HepG2 (cell line): ENCODE results near the gene MRPS2. TPM values are rescaled to one million over a fixed set of nuclear protein-coding genes. Genes with fewer than 3 reads are reported as not detected.
A peak's percentile ranks its signal among the peaks of the same experiment; 100 is the strongest.

Source experiments
- ATAC-seq: fragments of 200-7000 bp; cut with Tn5 transposase; 3 replicates; pipeline ENCODE4 v1.9.1; 2020; ENCODE audit warnings: mild to moderate bottlenecking, moderate library complexity
- BruUV-seq: library from RNA; stranded (reverse); fragments of 400-500 nt; replicated peaks from 2 replicates; lab custom pipeline; 2021; lab: Mats Ljungman, UMichigan
- CTCF ChIA-PET: fragments of 300-600 bp; formaldehyde crosslinking; extraction: SDS; loops from one replicate; lab custom pipeline; 2021; ENCODE audit warnings: low total read pairs, inconsistent platforms, low intra/inter-chr PET ratio; lab: Yijun Ruan, JAX
- POLR2A ChIA-PET: fragments of 350-600 bp; sonication (Branson Sonifier 250); formaldehyde crosslinking; loops from one replicate; lab custom pipeline; 2020; ENCODE audit warnings: antibody characterized with exemption, inconsistent platforms; lab: Yijun Ruan, JAX
- DNase-seq: peaks from one replicate; pipeline ENCODE4 v3.0.0-alpha.2; 2015; ENCODE audit warnings: low spot score
- FAIRE-seq: peaks from 3 replicates; lab custom pipeline; 2011; peaks lifted over from hg19 to GRCh38; lab: Jason Lieb, UNC
- H2AFZ ChIP-seq: one replicate; pipeline ENCODE4 v1.6.1; 2011; ENCODE audit warnings: low read length, inconsistent platforms
- H3K27ac ChIP-seq: fragments of 300-600 bp; 3 replicates; pipeline ENCODE4 v1.8.0; 2011; ENCODE audit warnings: mixed run types, mild to moderate bottlenecking, mixed read lengths, low read length, inconsistent platforms; ENCODE audit not compliant: insufficient read depth; ENCODE audit errors: extremely low read length
- H3K27me3 ChIP-seq, 2 experiments: fragments of 200-600 bp in 1 of 2; 2 replicates in 1 of 2; 3 replicates in 1 of 2; pipeline versions ENCODE4 v1.6.0 to v1.8.0; 2011; ENCODE audit warnings: low read length in 2 of 2, mild to moderate bottlenecking in 2 of 2, moderate library complexity in 2 of 2, inconsistent platforms in 1 of 2; ENCODE audit not compliant: insufficient read depth in 2 of 2, control insufficient read depth in 1 of 2
- H3K36me3 ChIP-seq, 2 experiments: fragments of 200-600 bp in 1 of 2; replicated peaks in 1 of 2; 2 replicates in 1 of 2; 3 replicates in 1 of 2; pipeline versions ENCODE4 v1.5.1 to v1.8.0; 2011; ENCODE audit warnings: low read length in 2 of 2, inconsistent platforms in 1 of 2; ENCODE audit not compliant: insufficient read depth in 2 of 2, control insufficient read depth in 1 of 2
- H3K4me1 ChIP-seq: 2 replicates; pipeline ENCODE4 v1.5.1; 2012; ENCODE audit warnings: low read length, inconsistent platforms; ENCODE audit not compliant: insufficient read depth
- H3K4me2 ChIP-seq: 2 replicates; pipeline ENCODE4 v1.6.0; 2011; ENCODE audit warnings: low read depth, low read length, inconsistent platforms
- H3K4me3 ChIP-seq, 3 experiments: fragments of 200-600 bp in 1 of 3; sonication (generic), shearing (Covaris generic) in 1 of 3; replicated peaks in 1 of 3; 2 replicates each; pipeline ENCODE4 v1.5.1; 2011 to 2016; ENCODE audit warnings: low read length in 3 of 3, inconsistent platforms in 2 of 3, low read depth in 2 of 3, mild to moderate bottlenecking in 2 of 3, control low read depth in 1 of 3, mixed read lengths in 1 of 3; ENCODE audit not compliant: insufficient read depth in 1 of 3
- H3K79me2 ChIP-seq: one replicate; pipeline ENCODE4 v1.6.1; 2011; ENCODE audit warnings: low read length, inconsistent platforms; ENCODE audit not compliant: insufficient read depth
- H3K9ac ChIP-seq: 2 replicates; pipeline ENCODE4 v1.6.0; 2011; ENCODE audit warnings: mild to moderate bottlenecking, low read depth, low read length, inconsistent platforms; ENCODE audit not compliant: insufficient read depth
- H3K9me3 ChIP-seq: 2 replicates; pipeline ENCODE4 v1.5.1; 2012; ENCODE audit warnings: mild to moderate bottlenecking, low read length
- H4K20me1 ChIP-seq: 2 replicates; pipeline ENCODE4 v1.6.0; 2011; ENCODE audit warnings: inconsistent platforms, mild to moderate bottlenecking, low read length, moderate library complexity; ENCODE audit not compliant: insufficient read depth
- FOXP4 ChIP-seq: sonication (generic); formaldehyde crosslinking; IDR thresholded peaks from 2 replicates; pipeline ENCODE4 v1.4.0; 2020; ENCODE audit warnings: missing genetic modification reagents
- HNF4A ChIP-seq: sonication (generic); formaldehyde crosslinking; IDR thresholded peaks from 2 replicates; pipeline ENCODE4 v1.4.0; 2020; ENCODE audit warnings: missing genetic modification reagents
- KLF12 ChIP-seq: sonication (generic); formaldehyde crosslinking; IDR thresholded peaks from 2 replicates; pipeline ENCODE4 v1.4.0; 2020; ENCODE audit warnings: missing genetic modification reagents, borderline replicate concordance
- ZNF143 ChIP-seq: sonication (generic); formaldehyde crosslinking; IDR thresholded peaks from 2 replicates; pipeline ENCODE4 v1.4.0; 2020; ENCODE audit warnings: missing genetic modification reagents
- ZNF383 ChIP-seq: sonication (generic); formaldehyde crosslinking; IDR thresholded peaks from 2 replicates; pipeline ENCODE4 v1.4.0; 2020; ENCODE audit warnings: missing genetic modification reagents, mild to moderate bottlenecking, borderline replicate concordance
- WGBS: methylation state at CpG from one replicate; pipeline ENCODE4 v1.1.6; 2017; ENCODE audit warnings: low lambda C conversion rate; 5-methylcytosine and 5-hydroxymethylcytosine counted together
- in situ Hi-C: cut with HindIII; loops from 2 replicates; pipeline ENCODE4 v1.10.0; 2017; ENCODE audit warnings: low pct_unique_long_range_greater_than_20kb; ENCODE audit not compliant: extremely low pct_ligation_motif_present
- intact Hi-C: fragments of 100-400 bp; cut with micrococcal nuclease; formaldehyde crosslinking; loops from one replicate; pipeline ENCODE4 v1.10.0; 2022; ENCODE audit not compliant: unreplicated experiment
- polyA plus RNA-seq, 8 experiments: library from polyadenylated mRNA; depleted of rRNA in 3 of 8; stranded (reverse) in 7 of 8; unstranded in 1 of 8; fragments of >200 nt; fragmentation: Illumina TruSeq in 4 of 8; extraction: Trizol in 4 of 8; gene quantifications; 2 replicates each; pipeline versions ENCODE4 v1.2.1 to v1.2.3, GENCODE V29; 2011 to 2016; ENCODE audit warnings: low read depth in 4 of 8, missing spikeins in 1 of 8, mixed read lengths in 1 of 8; ENCODE audit not compliant: insufficient read depth in 1 of 8
- total RNA-seq, 5 experiments: library from RNA; depleted of rRNA; stranded (reverse); fragments of >200 nt; fragmentation: Illumina TruSeq; extraction: Trizol; gene quantifications; 2 replicates each; pipeline ENCODE4 v1.2.3, GENCODE V29; 2016; ENCODE audit warnings: low read depth in 1 of 5

Gene MRPS2
- total and polyA plus RNA-seq, 2 of the 13 experiments (the other 11 are each of a cell fraction or from before 2014, with no cell fraction given) = 44.4 to 86.7 TPM

DNA sequence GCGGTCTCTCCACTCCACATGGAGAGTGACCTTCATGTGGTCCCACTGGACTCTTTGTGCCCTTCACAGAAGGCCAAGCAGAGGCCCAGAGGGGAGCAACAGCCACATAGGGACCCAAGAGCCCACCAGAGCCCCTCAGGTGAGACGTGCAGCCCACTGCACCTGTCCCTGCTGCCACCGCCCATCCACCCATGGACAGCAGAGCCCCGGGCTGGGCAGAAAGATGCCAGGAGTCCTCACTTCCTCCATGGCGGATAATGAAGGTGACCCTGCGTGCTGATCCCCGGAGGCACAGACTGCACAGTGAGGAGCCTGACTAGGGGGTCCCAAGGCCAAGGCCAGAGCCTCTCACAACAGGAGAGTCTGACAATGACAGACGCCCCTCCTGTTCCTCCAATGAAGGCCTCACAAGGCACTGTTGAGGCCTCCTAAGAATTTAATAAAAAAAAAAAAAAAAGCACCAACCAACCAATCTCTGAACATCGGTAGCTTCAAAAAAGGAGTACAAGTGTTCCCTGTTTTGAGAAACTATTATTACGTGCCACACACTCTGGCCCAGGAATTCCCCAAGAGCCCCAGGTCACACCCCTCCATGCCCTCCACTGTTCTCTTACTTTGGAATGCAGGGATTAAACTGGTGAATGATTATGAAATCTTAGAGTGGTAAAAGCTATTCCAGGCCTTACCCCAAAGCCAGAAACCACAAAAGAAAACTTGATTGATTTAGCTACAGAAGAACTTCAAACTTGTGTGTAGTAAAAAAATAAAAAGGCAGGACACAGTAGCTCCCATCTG is 23.7 kb upstream of the MRPS2 start:
- no TSS peak for BruUV-seq

GRCh38 chr9:135478191-135478590 is 22.3 kb upstream of the MRPS2 start:
- intact Hi-C loops = no loop called here
- no peak for ATAC-seq
- no TSS peak for BruUV-seq
- peaks cover 49% of the 10 kb centered on the region for H3K4me1 ChIP-seq
- H3K79me2 ChIP-seq = peaks cover 16% of the 10 kb centered on the region
- no peak for FAIRE-seq
- no peak overlapping the region for H3K4me2 ChIP-seq
- CTCF ChIA-PET = no interaction called here
- H3K4me3 ChIP-seq = no peak overlapping the region
- TF ChIP-seq FOXP4 (no peak), ZNF383 (CRISPR knock-in tag) (no peak)
- no peak overlapping the region for H3K9ac ChIP-seq
- POLR2A ChIA-PET = no interaction called here
- no peaks in the 10 kb centered on the region for H3K9me3 ChIP-seq
- peaks cover 0 to under 1% of the 10 kb centered on the region in 2 experiments; a peak in 1 of 5 replicates for H3K36me3 ChIP-seq
- H3K27me3 ChIP-seq = no peaks in the 10 kb centered on the region; a peak in 1 of 5 replicates
- DNase-seq = no peak
- no peak overlapping the region for H2AFZ ChIP-seq
- 84% methylated on average over 8 of the region's 10 CpGs for WGBS
- peaks cover 4% of the 10 kb centered on the region for H4K20me1 ChIP-seq
- H3K27ac ChIP-seq = peak overlapping the region; percentile 58
- in situ Hi-C loops = no loop called here

More for the DNA sequence above, 23.7 kb upstream of the MRPS2 start:
- Histone ChIP-seq H3K9ac (no peak overlapping the region), H3K4me3 (no peak overlapping the region), H3K27ac (no peak overlapping the region), H3K4me2 (no peak overlapping the region; the same call in 1 of the 2 replicates), H3K4me1 (peaks cover 45% of the 10 kb centered on the region), H2AFZ (no peak overlapping the region), H3K36me3 (no peaks in the 10 kb centered on the region), H4K20me1 (peaks cover 4% of the 10 kb centered on the region), H3K79me2 (peaks cover 11% of the 10 kb centered on the region), H3K27me3 (no peaks in the 10 kb centered on the region; a peak in 1 of 5 replicates), H3K9me3 (no peaks in the 10 kb centered on the region)
- ChIA-PET CTCF (no interaction called here), POLR2A (no interaction called here)
- 72% methylated on average over 9 of the region's 10 CpGs for WGBS
- FAIRE-seq (no peak), ATAC-seq (no peak), DNase-seq (peak; percentile 17)
- TF ChIP-seq KLF12 (CRISPR knock-in tag) (no peak), HNF4A (CRISPR knock-in tag) (0 out of 2 replicates have a peak, but pooled peaks have one; percentile 11), ZNF143 (CRISPR knock-in tag) (no peak)
- intact Hi-C loops = no loop called here
- in situ Hi-C loops = no loop called here
